ENCODE results near the gene GRID1.

GRID1 gene

DNA sequence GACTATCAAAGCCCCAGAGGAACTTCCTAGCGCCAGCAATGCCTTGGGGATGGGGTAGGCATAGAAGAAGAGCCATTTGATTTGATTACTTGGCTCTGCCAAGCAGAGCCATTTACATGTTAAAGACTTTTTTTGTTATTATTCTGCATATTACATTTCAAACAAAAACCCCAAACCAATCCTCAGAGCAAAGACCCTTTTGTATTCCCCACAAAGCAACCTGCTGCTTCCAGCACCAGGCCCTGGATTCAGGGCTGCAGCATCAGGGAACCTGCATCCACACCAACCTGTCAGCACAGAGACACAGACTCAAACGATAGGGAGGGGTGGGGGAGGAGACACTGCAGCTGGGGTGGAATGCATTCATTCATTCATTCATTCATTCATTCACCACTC lies 73.2 kb downstream of the GRID1 start:
- no peak for DNase-seq (ENCODE audit: low read depth in 2 of 2)

DNA sequence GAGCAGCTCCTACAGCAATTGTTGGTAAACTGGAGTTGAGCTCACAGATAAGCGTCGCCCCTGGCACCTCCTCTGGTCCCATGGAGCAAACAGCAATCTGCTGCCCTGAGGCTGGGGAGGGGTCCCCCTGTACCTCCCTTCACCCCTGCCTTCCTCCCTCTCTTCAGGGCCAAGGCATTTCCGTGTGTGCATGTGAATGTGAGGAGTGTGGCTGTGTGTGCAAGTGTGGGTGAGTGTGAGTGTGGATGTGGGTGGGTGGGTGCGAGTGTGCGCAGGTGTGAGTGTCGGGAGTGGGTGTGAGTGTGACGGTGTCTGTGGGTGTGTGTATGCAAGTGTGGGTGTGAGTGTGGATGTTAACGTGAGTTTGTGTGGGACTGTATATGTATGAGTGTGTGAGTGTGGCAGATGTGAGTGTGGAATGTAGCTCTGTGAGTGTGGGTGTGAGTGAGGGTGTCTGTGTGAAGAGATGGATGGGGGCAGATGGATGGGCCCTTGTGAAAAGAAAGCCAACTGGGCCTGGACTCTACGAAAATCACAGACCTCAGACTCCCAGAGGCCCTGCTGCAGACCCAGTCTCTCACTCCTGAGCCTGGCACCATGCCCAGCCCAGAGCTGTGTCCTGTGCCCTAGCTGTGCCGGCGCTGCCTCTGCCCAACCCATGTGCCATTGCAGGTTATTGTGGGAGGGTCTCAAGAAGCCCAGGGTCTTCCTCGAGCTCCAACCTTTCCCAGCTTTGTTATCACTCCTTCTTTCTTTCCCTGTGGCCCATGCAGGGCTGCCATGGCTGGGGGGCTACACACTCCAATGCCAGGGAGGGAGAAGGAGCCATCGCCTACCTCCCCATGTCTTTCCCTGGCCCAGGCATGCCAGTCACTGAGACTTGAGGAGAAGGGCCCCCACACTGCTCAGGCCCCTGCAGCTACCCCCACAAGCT lies 73.9 kb downstream of the GRID1 start:
- no peak for DNase-seq (ENCODE audit: low read depth in 2 of 2)

DNA sequence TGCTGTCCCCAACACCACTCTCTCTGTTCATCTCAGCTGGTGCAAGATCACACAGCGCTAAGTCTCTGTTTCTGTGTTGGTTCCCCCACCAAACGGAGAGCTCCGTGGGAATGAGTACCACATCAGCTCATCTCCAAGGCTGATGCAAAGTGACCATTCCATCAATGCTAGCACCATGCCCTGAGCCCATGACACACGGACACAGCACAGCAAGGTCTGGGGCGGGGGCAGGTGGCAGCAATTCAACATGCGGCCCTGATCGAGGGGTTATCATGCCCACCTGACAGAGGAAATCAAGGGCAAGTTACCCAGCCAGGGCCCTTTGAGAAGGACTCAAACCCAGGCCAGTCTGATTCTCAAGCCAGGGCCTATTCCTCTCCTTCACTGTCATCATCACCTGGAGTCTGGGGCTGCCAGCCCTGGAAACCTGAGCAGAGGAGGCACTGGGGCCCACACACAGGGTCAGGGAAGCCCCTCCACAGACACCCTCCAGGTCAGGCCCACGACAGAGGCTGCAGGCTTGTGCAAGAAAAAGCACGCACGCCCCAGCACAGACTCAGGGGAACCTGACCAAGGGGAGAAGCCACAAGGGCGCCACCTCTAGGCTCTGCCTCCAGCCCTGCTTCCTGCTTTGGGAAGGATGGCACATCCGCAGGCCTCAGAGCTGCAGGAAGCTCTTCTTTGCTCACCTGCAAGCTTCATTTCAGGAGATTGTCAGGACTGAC lies 74.8 kb downstream of the GRID1 start:
- no peak for DNase-seq (ENCODE audit: low read depth in 2 of 2)

DNA sequence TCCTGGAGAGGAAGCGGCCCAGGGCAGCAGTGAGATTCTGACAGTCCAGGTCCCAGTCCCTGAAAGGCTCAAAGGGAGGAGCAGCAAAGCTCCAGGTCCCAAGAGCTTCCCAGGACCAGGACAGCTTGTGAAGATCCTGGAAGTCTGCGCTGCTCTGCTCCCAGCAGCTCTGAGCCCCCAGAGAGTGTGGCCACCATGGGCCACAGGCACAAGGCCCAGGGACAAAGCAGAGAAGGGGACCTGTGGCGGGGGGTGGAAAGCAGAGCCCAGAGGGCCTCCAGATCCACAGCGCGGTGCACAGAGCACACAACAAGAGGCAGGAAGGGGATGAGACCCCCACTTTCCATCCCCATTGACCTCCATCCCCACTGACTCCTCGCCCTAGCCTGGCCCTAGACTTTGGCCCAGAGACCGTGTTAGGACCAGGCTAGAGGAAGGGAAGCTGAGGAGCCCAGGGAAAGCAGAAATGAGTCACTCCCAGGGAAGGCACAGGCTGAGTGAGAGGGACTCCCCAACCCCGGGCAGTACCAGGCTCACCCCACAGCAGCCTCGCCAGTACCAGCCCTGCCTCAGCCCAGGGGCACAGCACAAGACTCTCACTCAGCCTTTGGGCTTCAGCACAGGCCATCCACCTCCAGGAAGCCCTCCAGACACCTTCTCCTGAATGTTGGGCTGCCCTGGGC lies 75.5 kb downstream of the GRID1 start:
- DNase-seq (ENCODE audit: low read depth in 2 of 2) = no peak

DNA sequence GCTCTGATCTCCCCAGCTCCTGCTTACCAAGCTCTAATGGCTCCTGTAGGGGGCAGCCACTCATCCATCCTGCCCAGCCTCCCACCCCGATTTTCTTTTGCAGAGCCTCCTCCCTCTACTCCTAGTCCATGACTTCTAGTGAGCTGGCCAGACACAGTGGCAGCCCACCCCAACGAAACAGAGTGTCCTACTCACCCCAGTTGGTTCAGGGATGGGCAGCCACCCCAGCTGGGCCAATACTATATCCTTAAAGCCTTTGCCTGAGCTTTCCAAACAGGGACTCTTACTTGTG lies 77.1 kb downstream of the GRID1 start:
- no peak for DNase-seq (ENCODE audit: low read depth in 2 of 2)

DNA sequence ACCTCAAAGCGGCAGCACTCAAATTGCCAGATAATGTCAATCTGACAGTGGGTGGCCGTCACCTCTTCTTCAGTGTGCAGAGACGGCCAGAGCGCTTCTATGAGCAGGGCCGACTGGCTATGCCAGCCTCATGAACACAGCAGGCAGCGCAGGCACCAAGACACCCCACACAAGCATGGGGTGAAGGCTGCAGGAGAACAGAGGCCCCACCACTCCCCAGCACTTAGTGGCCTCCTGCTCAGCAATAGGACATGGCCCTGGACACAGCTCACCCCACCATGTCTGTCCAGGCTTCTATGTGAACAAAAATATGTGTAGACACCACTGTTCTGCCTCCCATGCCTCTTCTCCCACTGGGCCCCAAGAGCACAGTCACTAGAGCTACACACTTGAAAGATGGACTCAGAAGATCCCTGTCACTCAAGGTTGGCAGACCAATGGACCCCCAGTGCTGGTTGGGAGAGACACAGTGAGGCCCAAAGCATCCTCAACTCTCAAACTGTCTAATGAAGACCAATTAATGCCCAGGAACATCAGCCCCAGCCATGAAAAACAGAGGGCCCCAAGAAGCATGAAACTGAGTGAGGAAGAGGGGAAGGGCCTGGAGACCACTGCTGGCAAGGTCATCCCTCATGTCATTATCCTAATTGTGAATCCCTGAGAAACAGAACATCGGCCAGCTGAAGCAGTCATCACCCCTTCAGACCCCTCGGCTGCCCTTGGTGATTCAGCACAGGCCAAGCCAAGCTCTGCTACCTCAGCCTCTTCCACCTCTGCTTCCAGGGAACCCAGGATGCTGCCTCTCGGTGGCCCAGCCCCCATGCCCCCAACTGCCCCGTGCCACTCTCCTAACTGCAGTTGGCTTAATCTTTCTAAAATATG lies 77.7 kb downstream of the GRID1 start:
- no peak for DNase-seq (ENCODE audit: low read depth in 2 of 2)

DNA sequence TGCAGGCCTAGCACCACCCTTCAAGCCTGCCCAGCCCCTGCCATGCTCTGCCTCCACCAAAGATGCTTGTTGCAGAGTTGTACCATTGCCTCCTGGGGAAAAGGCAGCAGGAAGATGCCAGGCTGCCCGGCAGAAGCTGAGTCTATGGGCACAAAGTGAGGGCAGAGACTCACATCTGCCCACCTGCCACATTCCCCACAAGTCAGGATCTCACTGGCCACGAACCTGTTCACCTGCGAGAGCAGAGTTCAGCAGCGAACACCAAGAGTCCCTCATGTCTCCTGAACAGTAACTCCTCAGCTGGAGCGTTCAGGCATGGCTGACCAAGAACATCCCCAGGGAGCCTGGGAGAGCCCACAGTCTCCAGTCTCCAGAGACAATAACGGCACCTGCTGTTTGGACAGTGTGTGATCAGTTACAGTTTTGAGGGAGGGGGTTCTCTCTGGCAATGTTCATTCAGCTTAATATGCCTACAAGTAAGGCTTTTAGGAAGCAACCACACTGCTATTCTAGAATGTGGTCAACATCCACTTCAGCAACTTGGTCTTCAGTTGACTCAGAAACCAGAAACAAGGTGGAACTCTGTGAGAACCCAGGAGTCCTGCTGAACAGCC lies 78.5 kb downstream of the GRID1 start:
- DNase-seq (ENCODE audit: low read depth in 2 of 2) = no peak

DNA sequence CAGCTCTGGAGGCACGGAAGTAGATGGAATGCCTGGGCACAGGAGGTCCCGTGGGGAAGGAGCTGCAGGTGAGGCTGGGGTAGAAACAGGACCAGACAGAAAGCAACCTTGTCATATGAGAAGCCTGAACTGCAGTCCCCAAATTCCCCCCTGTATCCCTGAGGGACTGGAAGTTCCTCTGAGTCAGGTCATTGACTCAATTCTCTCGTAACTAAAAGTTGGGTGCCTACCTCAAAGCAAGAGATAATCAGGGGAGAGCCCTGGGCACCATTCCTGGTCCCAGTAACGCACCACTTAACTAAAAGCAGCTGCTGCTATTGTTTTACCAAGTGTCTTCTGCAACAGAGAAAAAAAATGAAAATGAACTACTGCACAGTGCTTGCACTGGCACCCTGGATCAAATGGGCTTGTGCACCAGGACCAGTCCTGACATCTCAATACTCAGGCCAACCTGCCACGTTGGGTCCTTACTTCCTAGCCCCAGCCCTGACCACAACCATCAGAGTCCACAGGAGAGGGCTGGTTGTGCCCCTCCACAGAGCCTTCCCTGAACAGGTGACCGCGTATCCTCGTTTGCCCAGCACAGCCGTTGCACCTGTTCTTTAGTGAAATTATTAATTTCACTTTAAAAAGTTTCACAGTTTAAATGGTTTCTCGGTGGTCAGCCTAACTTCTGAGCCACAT lies 79.3 kb downstream of the GRID1 start:
- DNase-seq (ENCODE audit: low read depth in 2 of 2) = no peak

DNA sequence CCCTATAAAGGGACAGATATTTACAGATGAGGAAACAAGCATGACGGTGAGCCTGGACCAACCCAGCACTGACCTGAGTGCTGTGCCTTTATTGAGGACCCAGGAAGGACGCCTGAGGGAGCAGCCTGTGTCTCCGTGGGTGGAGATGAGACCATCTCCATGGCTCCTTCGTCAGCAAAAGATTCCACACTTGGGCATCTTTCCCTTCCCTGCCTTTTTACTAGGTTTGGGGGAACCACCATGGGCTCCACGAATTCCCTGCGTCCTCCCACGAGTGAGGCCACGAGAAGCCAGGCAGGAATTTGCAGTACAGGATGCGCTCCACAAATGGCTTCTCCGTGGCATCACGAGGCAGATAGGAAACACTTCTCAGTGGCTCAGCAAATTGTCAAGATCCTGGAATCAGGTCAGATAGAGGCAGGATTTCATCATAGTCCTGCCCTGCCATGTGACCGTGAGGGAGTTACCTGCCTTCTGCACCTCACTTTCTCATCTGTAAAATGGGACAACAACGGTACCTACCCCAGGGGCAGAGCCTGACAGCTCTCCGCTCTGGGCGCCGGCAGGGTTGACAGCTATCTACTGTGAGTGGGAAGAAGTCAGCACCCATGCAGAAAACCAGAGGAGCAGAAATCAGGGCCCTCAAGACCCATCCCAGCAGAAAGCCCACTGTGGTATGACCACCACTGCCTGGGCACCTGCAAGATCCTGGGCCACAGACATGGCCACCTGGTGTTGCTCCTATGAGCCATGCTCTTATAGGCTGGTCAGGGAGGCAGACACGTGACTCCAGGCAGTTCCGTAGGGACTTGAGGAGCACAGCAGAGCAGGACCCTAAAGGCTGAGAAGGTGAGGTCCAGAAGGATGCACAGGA lies 80.1 kb downstream of the GRID1 start:
- DNase-seq (ENCODE audit: low read depth in 2 of 2) = no peak

DNA sequence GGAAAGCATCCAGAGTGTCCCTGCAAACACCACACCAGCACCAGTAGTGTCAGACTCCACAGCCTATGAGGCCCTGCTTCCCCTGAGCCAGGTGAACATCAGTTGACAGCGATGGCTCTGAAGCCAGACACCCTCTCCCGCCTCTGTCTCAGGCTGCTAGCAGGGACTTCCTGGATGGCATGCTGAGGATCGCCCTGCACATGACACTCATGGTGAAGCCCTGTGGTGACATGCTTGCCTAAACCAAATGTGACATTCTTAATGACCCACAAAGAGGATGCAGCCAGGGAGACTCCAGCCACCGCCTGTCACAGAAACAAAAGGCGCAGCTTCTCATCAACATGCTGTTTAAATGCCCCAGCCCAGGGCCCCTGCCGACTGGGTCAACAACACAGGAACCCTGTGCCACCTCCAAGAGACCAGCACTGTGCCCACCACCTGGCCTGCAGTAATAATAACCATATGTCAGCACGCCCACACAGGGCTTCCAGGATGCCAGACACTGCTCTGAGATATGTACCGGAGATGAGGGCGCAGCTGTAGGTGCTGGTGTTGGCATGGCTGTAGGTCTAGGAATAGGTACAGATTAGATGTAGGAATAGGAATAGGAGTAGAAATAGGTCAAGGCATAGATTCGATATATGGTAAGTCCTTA lies 81.3 kb downstream of the GRID1 start:
- DNase-seq (ENCODE audit: low read depth in 2 of 2) = no peak

DNA sequence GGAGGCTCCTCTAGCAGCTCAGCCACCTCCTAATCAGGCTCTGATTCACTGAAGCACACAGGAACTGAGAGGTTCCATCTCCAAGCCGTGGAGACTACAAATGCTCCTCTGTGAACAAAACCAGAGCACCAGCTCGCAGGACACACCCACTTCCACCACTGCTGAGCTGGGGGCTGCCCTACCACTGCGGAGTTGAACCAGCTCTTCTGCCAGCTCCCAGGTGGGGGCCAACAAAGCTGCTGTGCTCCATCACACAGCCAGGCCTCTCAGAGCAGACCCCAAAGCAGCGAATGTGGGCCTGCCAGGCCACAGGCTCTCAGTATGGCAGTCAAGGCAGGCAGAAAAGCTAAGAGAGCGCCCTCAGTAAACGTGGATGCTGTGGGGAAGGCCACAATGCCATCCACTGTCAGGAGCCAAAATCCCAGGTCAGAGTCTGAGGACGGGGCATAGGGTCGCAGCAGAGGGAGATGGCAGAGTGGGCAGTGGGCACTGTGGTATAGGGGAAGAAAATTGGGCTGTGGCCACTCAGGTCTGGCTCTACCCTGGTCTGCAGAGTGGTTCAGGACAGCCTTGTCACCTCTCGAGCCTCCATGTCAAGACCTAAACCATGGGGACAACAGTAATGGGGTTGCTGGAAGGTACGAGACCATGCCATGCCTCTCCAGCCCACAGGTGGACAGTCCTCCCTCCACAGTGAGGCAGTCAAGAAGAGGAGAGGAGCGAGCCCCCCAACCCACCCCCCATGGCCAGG lies 82.1 kb downstream of the GRID1 start:
- DNase-seq (ENCODE audit: low read depth in 2 of 2) = no peak

DNA sequence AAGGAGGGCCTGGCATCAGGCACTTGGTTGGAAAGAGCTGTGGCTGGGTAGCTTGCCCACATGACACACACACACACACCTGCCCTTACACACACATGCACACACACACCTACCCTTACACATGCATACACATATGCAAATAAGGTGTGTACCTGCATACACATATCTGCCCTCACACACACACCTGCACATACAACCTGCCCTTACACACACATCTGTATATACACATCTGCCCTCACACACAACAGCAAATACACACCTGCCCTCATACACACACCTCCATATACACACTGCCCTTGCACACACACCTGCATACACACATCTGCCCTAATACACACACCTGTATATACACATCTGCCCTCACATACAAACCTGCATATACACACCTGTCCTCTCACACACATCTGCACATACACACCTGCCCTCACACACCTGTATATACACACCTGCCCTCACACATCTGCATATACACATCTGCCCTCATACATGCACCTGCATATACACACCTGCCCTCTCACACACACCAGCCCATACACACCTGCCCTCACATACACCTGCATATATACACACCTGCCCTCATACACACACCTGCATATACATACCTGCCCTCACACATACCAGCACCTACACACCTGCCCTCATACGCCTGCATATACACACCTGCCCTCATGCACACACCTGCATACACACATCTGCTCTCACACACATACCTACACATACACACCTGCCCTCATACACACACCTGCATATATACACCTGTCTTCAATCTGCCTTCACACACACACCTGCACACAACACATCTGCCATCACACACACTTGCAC lies 82.9 kb downstream of the GRID1 start:
- no peak for DNase-seq (ENCODE audit: low read depth in 2 of 2)

DNA sequence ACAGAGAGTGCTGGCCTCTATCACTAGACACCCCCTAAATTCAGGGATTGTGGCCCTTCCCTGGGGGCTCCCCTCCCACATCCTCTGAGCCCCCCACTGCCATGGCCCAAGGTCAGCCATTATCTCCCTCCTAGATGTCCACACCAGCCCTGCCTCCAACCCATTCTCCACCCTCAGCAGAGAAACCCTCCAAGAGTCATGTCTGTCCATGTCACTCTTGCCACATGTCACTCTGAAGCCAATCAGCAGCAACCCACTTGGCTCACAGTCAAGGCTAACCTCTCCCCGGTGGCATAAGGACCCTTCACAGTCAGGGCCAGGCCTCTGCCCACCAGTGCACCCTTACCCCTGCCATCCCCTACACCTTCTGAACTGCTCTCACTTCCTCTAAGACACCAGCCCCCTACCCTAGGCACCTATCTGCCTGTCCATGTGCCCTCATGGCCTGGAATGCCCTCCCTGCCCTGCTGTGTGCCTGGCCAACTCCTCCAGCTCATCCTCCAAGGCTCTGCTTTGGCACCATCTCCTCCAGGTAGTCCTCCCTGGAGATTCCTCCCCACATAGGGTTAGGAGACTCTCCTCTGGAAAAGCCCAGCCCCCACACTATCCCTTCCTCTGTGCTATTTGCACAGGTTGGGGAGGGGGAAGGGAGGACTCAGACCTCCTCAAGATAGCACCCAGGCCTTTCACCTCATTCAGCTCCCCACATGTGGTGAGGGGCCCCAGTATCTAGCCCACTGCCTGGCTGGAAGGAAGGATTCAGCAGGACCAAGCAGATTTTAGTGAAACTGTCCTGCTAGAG lies 83.7 kb downstream of the GRID1 start:
- no peak for DNase-seq (ENCODE audit: low read depth in 2 of 2)

DNA sequence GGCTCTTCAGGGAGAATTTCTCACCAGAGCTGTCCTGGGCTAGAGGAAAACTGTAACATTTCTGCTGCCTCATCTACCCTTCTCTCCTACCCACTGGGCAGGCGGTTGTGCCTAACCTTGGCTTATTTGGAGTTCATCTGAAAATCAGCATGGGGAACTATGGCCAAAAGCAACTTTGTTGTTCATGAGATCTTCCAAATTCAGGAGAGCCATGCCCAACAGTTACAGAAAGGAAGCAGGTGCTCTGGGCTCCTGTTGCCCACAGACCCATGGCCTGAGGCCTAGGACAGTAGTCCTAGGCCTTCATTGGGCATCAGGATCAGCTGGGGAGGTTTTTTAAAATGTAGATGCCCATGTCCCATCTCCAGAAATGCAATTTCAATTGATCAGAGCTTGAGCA lies 85.2 kb downstream of the GRID1 start:
- no peak for DNase-seq (ENCODE audit: low read depth in 2 of 2)

DNA sequence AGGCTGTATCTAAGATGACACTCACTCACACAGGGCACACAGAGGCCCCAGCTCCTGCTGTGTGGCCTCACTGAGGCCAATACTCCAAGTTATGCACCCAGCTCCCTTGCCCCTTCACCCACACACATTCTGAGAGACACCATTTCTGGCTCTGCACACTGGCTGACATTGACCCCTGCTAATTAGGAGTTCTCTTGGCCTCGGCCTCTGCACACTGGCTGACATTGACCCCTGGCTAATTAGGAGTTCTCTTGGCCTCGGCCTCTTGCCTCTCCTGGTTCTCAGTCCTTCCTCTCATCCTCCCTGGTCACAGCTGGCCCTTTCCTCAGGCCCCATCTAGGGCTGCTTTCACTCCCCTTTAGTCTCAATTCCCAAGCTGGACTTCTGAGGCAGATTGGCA lies 97.3 kb downstream of the GRID1 start:
- no peak for DNase-seq (ENCODE audit: low read depth in 2 of 2)

DNA sequence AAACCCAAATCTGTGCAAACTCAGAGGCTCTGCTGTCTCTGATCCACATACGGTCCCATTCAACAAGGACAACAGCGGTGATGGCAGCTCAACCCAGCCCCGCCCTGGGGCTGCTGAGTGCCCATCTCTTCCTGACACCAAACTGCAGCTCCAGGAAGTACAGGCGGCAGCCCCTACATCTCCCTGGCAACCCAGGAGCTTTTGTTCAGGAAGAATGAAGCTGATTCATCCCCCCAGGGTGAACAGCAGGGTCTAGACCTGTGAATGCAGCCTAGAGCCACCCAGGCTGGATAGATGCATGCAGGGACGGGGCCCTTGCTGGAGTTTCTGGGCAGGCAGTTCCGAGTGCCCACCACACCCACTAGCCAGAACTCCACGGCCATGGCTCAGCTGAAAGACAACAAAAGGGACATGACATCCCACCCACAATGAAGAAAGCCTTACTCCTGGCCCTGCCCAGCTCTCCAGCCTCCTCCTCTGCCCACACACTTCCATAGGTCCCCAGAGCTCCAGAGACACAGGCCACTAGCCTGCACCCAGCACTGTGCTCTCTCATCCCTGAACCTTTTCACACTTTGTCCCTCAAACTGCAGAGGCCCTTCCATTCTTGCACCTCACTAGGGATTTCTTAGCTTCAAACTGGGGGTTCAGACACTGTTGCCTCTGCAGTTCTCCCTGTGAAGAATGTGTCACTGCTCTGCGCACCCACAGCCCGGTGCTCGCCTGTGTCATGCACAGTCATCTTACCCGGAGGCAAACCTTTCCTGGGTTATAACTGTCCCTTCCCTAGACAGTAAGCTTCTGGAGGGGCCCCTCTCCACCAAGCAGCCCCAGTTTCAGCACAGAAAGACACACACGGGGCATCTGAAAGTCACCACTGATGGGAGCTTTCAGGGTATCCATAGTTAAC lies 99.1 kb downstream of the GRID1 start:
- no peak for DNase-seq (ENCODE audit: low read depth in 2 of 2)
